ENCODE results near the gene JDP2. TPM values are rescaled to one million over a fixed set of nuclear protein-coding genes. Genes with fewer than 3 reads are reported as not detected.

The JDP2 gene
- total RNA-seq, 1 experiment from 2014 or later = 22.8 TPM

- H3K23me2 ChIP-seq (ENCODE audit: insufficient read length, low read depth, low read length, poor library complexity, severe bottlenecking) = no peaks in the 10 kb centered on the region
- H3K9ac ChIP-seq (ENCODE audit: extremely low read depth, insufficient read length, low read length) = no peak overlapping the region
- H3K27me3 ChIP-seq (ENCODE audit: insufficient read depth, low read length) = no peaks in the 10 kb centered on the region
- H3K18ac ChIP-seq (ENCODE audit: insufficient read length, low read depth, low read length) = no peak overlapping the region
- no CpG with 5 or more reads among the region's 2 CpGs for WGBS (ENCODE audit: extremely low coverage, insufficient read length, low lambda C conversion rate)
- no peak overlapping the region for H3K4me3 Mint-ChIP-seq
- H3K27ac ChIP-seq (ENCODE audit: insufficient read length, low read depth, low read length) = no peak overlapping the region
- H2BK5ac ChIP-seq (ENCODE audit: insufficient read length, low read length) = no peak overlapping the region
- H4K91ac ChIP-seq (ENCODE audit: insufficient read length, low read depth, low read length) = no peak overlapping the region
- peaks cover 8% of the 10 kb centered on the region for H3K27me3 Mint-ChIP-seq (ENCODE audit: low read depth)
- no peak overlapping the region for H3K56ac ChIP-seq (ENCODE audit: insufficient read length, low read depth, low read length)
- no peaks in the 10 kb centered on the region for H3K79me2 ChIP-seq (ENCODE audit: insufficient read depth, low read length)
- no peak overlapping the region for H2BK120ac ChIP-seq (ENCODE audit: low read depth, low read length, poor library complexity, severe bottlenecking)
- H4K5ac ChIP-seq (ENCODE audit: insufficient read length, low read depth, low read length) = no peak overlapping the region
- H3K4me1 ChIP-seq (ENCODE audit: insufficient read depth, low read length) = no peaks in the 10 kb centered on the region; the same call in 1 of the 2 replicates
- no peak for DNase-seq
- H3K14ac ChIP-seq (ENCODE audit: insufficient read depth, low read length) = no peak overlapping the region
- no peak overlapping the region for H3T11ph ChIP-seq (ENCODE audit: low read length)
- H3K9me3 Mint-ChIP-seq = no peaks in the 10 kb centered on the region; a peak in 2 of 5 replicates
- H2AFZ ChIP-seq (ENCODE audit: low read length) = no peak overlapping the region
- H3K4me2 ChIP-seq (ENCODE audit: insufficient read depth, insufficient read length, low read length) = no peak overlapping the region
- H3K79me1 ChIP-seq (ENCODE audit: insufficient read depth, low read depth, low read length, poor library complexity, severe bottlenecking) = no peaks in the 10 kb centered on the region
- no peak overlapping the region for H3K4ac ChIP-seq (ENCODE audit: low read depth, low read length)
- no peaks in the 10 kb centered on the region for H3K9me3 ChIP-seq (ENCODE audit: control insufficient read depth, low read depth, low read length)
- H3K23ac ChIP-seq (ENCODE audit: insufficient read length, low read depth, low read length) = no peak overlapping the region
- no peaks in the 10 kb centered on the region for H4K20me1 ChIP-seq (ENCODE audit: control insufficient read depth, insufficient read depth, insufficient read length)
- H3K4me1 Mint-ChIP-seq = peaks cover 20 to 21% of the 10 kb centered on the region in 2 experiments
- H3K36me3 Mint-ChIP-seq (ENCODE audit: insufficient read depth in 1 of 3, low read depth in 3 of 3) = no peaks in the 10 kb centered on the region
- no peak overlapping the region for H4K8ac ChIP-seq (replicated peaks; ENCODE audit: insufficient read length, low read depth, low read length)
- no peak overlapping the region for H2BK12ac ChIP-seq (ENCODE audit: insufficient read length, low read depth, low read length)
- H2AK5ac ChIP-seq (ENCODE audit: insufficient read length, low read length) = no peak overlapping the region
- no peak overlapping the region for H2BK15ac ChIP-seq (ENCODE audit: low read depth, low read length)
- no peak overlapping the region; a peak in 1 of 7 replicates for H3K27ac Mint-ChIP-seq
- no peak for TF ChIP-seq CTCF (conservative IDR thresholded peaks at IDR 0.05)
- no peak overlapping the region for H2BK20ac ChIP-seq (ENCODE audit: low read depth, low read length, poor library complexity, severe bottlenecking)
Observed at GRCh38 chr14:75380656-75381055, 47.2 kb upstream of the JDP2 start.
